CD4-positive, alpha-beta memory T cell (primary cell): ENCODE measurements around the gene SLC2A11. TPM values are rescaled to one million over a fixed set of nuclear protein-coding genes. Genes with fewer than 3 reads are reported as not detected.

Experiments
- CTCF ChIA-PET: fragments of 350-600 bp; sonication (Branson Sonifier 250); formaldehyde crosslinking; loops from one replicate; lab custom pipeline; 2021; ENCODE audit warnings: inconsistent platforms; ENCODE audit not compliant: partially characterized antibody; lab: Charles Lee
- POLR2A ChIA-PET: fragments of 350-600 bp; sonication (Branson Sonifier 250); formaldehyde crosslinking; loops from one replicate; lab custom pipeline; 2021; ENCODE audit not compliant: partially characterized antibody; lab: Charles Lee
- DNase-seq, 5 donors: peaks; one replicate each; pipeline versions ENCODE4 v3.0.0 to v3.0.0-alpha.2; 2020 to 2022; ENCODE audit warnings: mixed read lengths in 1 of 5
- H3K27ac ChIP-seq: one replicate; pipeline ENCODE4 v1.7.0; 2013; ENCODE audit warnings: low read depth, low read length
- H3K27me3 ChIP-seq: 2 replicates; pipeline ENCODE4 v1.7.0; 2013; ENCODE audit warnings: mild to moderate bottlenecking, low read length, moderate library complexity; ENCODE audit not compliant: insufficient read depth
- H3K36me3 ChIP-seq: 2 replicates; pipeline ENCODE4 v1.7.0; 2013; ENCODE audit warnings: mild to moderate bottlenecking, low read length, moderate library complexity; ENCODE audit not compliant: insufficient read depth
- H3K4me1 ChIP-seq: 2 replicates; pipeline ENCODE4 v1.7.0; 2013; ENCODE audit warnings: mild to moderate bottlenecking, low read length, moderate library complexity; ENCODE audit not compliant: insufficient read depth
- H3K4me3 ChIP-seq, 2 donors: one replicate each; pipeline ENCODE4 v1.7.0; 2013; ENCODE audit warnings: low read length in 2 of 2, mild to moderate bottlenecking in 1 of 2
- H3K9me3 ChIP-seq, 2 donors: one replicate each; pipeline ENCODE4 v1.7.0; 2013; ENCODE audit warnings: low read length in 2 of 2, control low read depth in 1 of 2; ENCODE audit not compliant: control insufficient read depth in 1 of 2
- H3K27ac Mint-ChIP-seq, 7 donors: one replicate each; pipeline ENCODE4 v1.8.0; 2020 to 2021; ENCODE audit warnings: mixed read lengths in 7 of 7, mild to moderate bottlenecking in 6 of 7, inconsistent platforms in 3 of 7, moderate library complexity in 3 of 7
- H3K27me3 Mint-ChIP-seq, 2 donors: one replicate each; pipeline ENCODE4 v1.8.0; 2020 to 2021; ENCODE audit warnings: mixed read lengths in 2 of 2
- H3K36me3 Mint-ChIP-seq, 2 donors: one replicate each; pipeline ENCODE4 v1.8.0; 2020 to 2021; ENCODE audit warnings: mixed read lengths in 2 of 2, inconsistent platforms in 1 of 2, mild to moderate bottlenecking in 1 of 2
- H3K4me1 Mint-ChIP-seq, 4 donors: one replicate each; pipeline ENCODE4 v1.8.0; 2020 to 2021; ENCODE audit warnings: mixed read lengths in 4 of 4, mild to moderate bottlenecking in 1 of 4
- H3K4me3 Mint-ChIP-seq, 8 donors: one replicate each; pipeline ENCODE4 v1.8.0; 2020 to 2021; ENCODE audit warnings: mixed read lengths in 8 of 8, mild to moderate bottlenecking in 7 of 8, moderate library complexity in 6 of 8, inconsistent platforms in 3 of 8
- H3K9me3 Mint-ChIP-seq, 8 donors: one replicate each; pipeline ENCODE4 v1.8.0; 2020 to 2021; ENCODE audit warnings: mixed read lengths in 8 of 8, mild to moderate bottlenecking in 5 of 8, inconsistent platforms in 3 of 8, moderate library complexity in 1 of 8
- intact Hi-C: fragments of 100-400 bp; cut with micrococcal nuclease; formaldehyde crosslinking; loops from one replicate; pipeline ENCODE4 v1.15.1; 2023
- polyA plus RNA-seq, 2 donors: library from polyadenylated mRNA; unstranded; fragments of 300-500 nt; fragmentation: Illumina TruSeq; gene quantifications; one replicate each; pipeline ENCODE4 v1.2.3, GENCODE V29; 2021
- total RNA-seq, 2 experiments: library from RNA; stranded (reverse); gene quantifications; one replicate each; pipeline ENCODE4 v1.2.3, GENCODE V29; 2021

Gene SLC2A11
- total and polyA plus RNA-seq, 4 experiments from 2014 or later = 3.9 to 27.2 (median 14.8) TPM

- no peak overlapping the region for H3K27ac ChIP-seq
- H3K36me3 ChIP-seq = peaks cover 50% of the 10 kb centered on the region
- H3K27me3 ChIP-seq = no peaks in the 10 kb centered on the region
- CTCF ChIA-PET = no interaction called here
- no peak overlapping the region for H3K27ac Mint-ChIP-seq
- H3K9me3 Mint-ChIP-seq = no peaks in the 10 kb centered on the region
- no peak for DNase-seq
- intact Hi-C loops = no loop called here
- H3K4me3 Mint-ChIP-seq = no peak overlapping the region
- no peaks in the 10 kb centered on the region for H3K9me3 ChIP-seq
- H3K36me3 Mint-ChIP-seq = peaks cover 47 to 63% of the 10 kb centered on the region in 2 donors
- H3K4me1 ChIP-seq = no peaks in the 10 kb centered on the region
- H3K4me1 Mint-ChIP-seq = peaks cover 5 to 15% (median 8%) of the 10 kb centered on the region in 4 donors
- POLR2A ChIA-PET = no interaction called here
- H3K4me3 ChIP-seq = no peak overlapping the region
- no peaks in the 10 kb centered on the region for H3K27me3 Mint-ChIP-seq
Observed at GRCh38 chr22:23827351-23827995, 30.2 kb upstream of the SLC2A11 start.

DNA sequence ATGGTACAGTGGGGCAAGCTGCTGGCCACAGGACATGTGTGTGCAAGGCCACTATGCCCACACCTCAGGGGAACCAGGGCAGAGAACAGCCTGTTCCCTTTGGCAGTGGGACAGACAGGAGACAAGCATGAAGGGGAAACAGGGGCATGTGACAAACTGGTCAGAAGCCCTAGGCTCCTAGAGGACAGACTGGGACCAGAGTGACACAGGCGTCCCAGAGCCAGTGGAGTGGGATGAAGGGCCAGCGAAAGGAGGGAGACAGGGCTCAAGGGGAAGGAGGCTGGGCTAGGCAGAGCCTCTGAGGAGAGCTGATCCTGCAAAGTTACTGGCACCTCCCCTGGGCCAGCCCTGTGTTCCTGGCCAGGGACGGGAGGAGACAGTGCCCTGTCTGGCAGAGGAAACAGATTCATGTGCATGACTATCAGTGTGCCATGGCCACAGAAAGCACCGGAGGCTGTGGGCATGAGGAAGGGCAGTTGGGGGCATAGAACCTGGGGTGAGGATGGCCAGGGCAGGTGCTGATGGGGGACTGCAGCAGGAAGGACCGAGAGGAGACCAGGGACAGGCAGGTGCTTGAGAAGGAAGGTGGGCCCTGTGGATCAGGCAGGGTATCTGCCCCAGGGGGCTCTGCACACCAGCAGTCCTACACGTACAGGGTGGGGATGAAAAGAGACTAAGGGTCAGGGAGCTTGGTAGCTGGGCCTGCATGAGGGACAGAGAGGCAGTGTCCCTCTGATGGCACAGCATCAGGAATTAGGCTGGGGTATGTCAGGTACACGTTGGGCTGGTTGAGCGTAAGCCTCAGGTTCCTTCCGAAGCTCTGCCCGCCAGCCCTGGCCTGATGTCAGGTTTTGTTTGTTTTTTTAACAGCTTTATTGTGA lies 28.6 kb upstream of the SLC2A11 start:
- H3K27ac Mint-ChIP-seq = peak overlapping the region in 6 of 7 donors; percentile 34 to 72 (median 60)
- no peak overlapping the region for H3K4me3 Mint-ChIP-seq
- H3K9me3 Mint-ChIP-seq = no peaks in the 10 kb centered on the region
- peaks cover 32 to 50% of the 10 kb centered on the region in 2 donors for H3K36me3 Mint-ChIP-seq
- H3K27me3 Mint-ChIP-seq = no peaks in the 10 kb centered on the region
- Histone ChIP-seq H3K4me1 (no peaks in the 10 kb centered on the region), H3K27ac (no peak overlapping the region), H3K9me3 (no peaks in the 10 kb centered on the region), H3K36me3 (peaks cover 41% of the 10 kb centered on the region), H3K4me3 (no peak overlapping the region), H3K27me3 (no peaks in the 10 kb centered on the region)
- intact Hi-C loops = no loop called here
- CTCF ChIA-PET = no interaction called here
- POLR2A ChIA-PET = interaction anchor here (1.0 kb wide), 1 partner anchor 28 kb away, joined by 4 read pairs; the partner anchor contains the start of gene SLC2A11
- DNase-seq = no peak
- peaks cover 5 to 15% (median 8%) of the 10 kb centered on the region in 4 donors for H3K4me1 Mint-ChIP-seq

GRCh38 chr22:23829845-23830372 lies 27.8 kb upstream of the SLC2A11 start:
- ChIA-PET CTCF (no interaction called here), POLR2A (interaction anchor here (1.0 kb wide), 1 partner anchor 27 kb away, joined by 4 read pairs; the partner anchor contains the start of gene SLC2A11)
- no peak for DNase-seq
- Histone ChIP-seq H3K27ac (no peak overlapping the region), H3K4me1 (no peaks in the 10 kb centered on the region), H3K4me3 (no peak overlapping the region), H3K27me3 (no peaks in the 10 kb centered on the region), H3K36me3 (peaks cover 32% of the 10 kb centered on the region), H3K9me3 (no peaks in the 10 kb centered on the region)
- Mint-ChIP-seq H3K4me1 (peaks cover 5 to 15% (median 8%) of the 10 kb centered on the region in 4 donors), H3K27ac (peak overlapping the region in 4 of 7 donors; percentile 49 to 82 (median 74)), H3K27me3 (no peaks in the 10 kb centered on the region), H3K9me3 (no peaks in the 10 kb centered on the region), H3K36me3 (peaks cover 30 to 49% of the 10 kb centered on the region in 2 donors), H3K4me3 (no peak overlapping the region)
- intact Hi-C loops = loop anchor here (10.0 kb wide), 1 partner anchor 135 kb away; the partner anchor contains the start of gene RGL4

GRCh38 chr22:23831261-23831660 lies 26.4 kb upstream of the SLC2A11 start:
- peaks cover 24 to 44% of the 10 kb centered on the region in 2 donors for H3K36me3 Mint-ChIP-seq
- Histone ChIP-seq H3K4me3 (no peak overlapping the region), H3K27me3 (no peaks in the 10 kb centered on the region), H3K4me1 (no peaks in the 10 kb centered on the region), H3K9me3 (no peaks in the 10 kb centered on the region), H3K27ac (no peak overlapping the region), H3K36me3 (peaks cover 25% of the 10 kb centered on the region)
- H3K4me1 Mint-ChIP-seq = peaks cover 0 to 11% (median 8%) of the 10 kb centered on the region in 4 donors
- H3K4me3 Mint-ChIP-seq = no peak overlapping the region
- POLR2A ChIA-PET = no interaction called here
- peak overlapping the region in 1 of 7 donors; percentile 36 for H3K27ac Mint-ChIP-seq
- intact Hi-C loops = loop anchor here (10.0 kb wide), 1 partner anchor 136 kb away; the partner anchor contains the start of gene RGL4
- H3K9me3 Mint-ChIP-seq = no peaks in the 10 kb centered on the region
- no peak for DNase-seq
- no peaks in the 10 kb centered on the region for H3K27me3 Mint-ChIP-seq
- CTCF ChIA-PET = interaction anchor here (1.3 kb wide), 1 partner anchor 18 kb away, joined by 3 read pairs; no protein-coding TSS in a partner anchor

DNA sequence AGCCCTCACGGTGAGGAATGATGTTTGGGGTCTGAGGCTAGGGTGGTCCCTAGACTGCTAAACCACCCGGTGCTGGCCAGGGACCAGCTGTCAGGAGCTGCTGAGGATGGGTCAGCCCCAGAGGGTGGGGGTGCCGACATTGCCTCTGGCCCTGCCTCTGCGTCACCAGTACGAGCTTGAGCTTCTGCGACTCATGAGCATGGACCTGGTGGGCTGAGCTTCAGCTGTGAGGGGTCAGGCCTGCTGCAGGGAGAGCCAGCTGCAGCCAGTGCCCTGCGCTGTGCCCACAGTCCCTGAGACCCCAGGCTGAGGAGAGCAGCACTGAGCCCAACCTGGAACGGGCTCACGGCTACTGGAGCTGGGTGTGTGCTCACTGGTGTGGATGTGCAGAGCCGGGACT lies 25.9 kb upstream of the SLC2A11 start:
- Histone ChIP-seq H3K9me3 (no peaks in the 10 kb centered on the region), H3K4me1 (no peaks in the 10 kb centered on the region), H3K4me3 (no peak overlapping the region), H3K27ac (no peak overlapping the region), H3K36me3 (peaks cover 20% of the 10 kb centered on the region), H3K27me3 (no peaks in the 10 kb centered on the region)
- H3K4me3 Mint-ChIP-seq = no peak overlapping the region
- ChIA-PET CTCF (interaction anchor here (1.2 to 1.3 kb wide), 2 partner anchors 17 to 18 kb away, joined by 3 read pairs; no protein-coding TSS in a partner anchor), POLR2A (no interaction called here)
- peaks cover 21 to 40% of the 10 kb centered on the region in 2 donors for H3K36me3 Mint-ChIP-seq
- intact Hi-C loops = loop anchor here (10.0 kb wide), 1 partner anchor 137 kb away; the partner anchor contains the start of gene RGL4
- no peaks in the 10 kb centered on the region for H3K27me3 Mint-ChIP-seq
- no peaks in the 10 kb centered on the region for H3K9me3 Mint-ChIP-seq
- DNase-seq = no peak
- H3K27ac Mint-ChIP-seq = no peak overlapping the region
- H3K4me1 Mint-ChIP-seq = peaks cover 0 to 11% (median 6%) of the 10 kb centered on the region in 4 donors

DNA sequence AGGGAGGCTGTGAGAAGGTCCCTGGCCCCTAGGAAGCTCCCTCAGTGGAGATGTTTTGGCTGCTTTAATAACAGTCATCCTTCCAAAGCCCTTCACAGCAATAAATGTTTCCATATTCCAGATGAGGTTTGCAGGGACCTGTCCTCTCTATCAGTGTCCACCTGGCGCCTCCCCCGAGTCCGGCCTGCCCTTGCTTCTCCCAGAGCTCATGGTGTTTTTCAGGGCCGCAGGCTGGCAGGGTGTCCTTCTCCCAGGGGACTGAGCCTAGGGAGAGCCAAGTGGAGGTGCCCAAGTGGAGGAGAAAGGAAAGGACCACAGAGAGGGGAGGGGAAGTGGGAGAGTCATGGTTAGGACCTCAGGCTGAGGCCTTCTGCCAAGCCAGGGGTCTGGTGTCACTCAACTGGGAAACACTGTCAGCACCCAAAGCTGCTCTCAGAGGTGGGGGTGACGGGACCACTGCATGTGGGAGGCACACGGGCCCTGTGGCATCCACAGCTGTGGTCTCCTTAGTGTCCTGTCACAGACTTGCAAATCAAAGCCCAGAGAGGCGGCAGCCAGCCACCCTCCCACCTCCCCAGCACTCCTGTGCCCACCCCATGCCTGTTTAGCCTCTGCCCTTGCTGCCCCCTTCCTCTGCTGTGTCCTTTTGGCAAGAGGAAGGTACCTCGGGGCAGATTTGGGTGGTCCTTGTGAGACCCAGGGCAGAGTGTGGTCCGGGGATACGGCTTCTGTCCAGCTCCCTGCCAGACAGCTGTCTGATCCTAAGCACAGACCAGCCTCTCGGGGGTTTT lies 25.3 kb upstream of the SLC2A11 start:
- H3K4me3 Mint-ChIP-seq = no peak overlapping the region
- H3K27me3 ChIP-seq = no peaks in the 10 kb centered on the region
- H3K9me3 Mint-ChIP-seq = no peaks in the 10 kb centered on the region
- intact Hi-C loops = loop anchor here (10.0 kb wide), 1 partner anchor 138 kb away; the partner anchor contains the start of gene RGL4
- no peaks in the 10 kb centered on the region for H3K27me3 Mint-ChIP-seq
- H3K36me3 ChIP-seq = peaks cover 14% of the 10 kb centered on the region
- no peaks in the 10 kb centered on the region for H3K4me1 ChIP-seq
- ChIA-PET POLR2A (no interaction called here), CTCF (interaction anchor here (1.2 to 1.3 kb wide), 2 partner anchors 17 to 18 kb away, joined by 3 read pairs; no protein-coding TSS in a partner anchor)
- H3K36me3 Mint-ChIP-seq = peaks cover 19 to 37% of the 10 kb centered on the region in 2 donors
- peak overlapping the region in 1 of 7 donors; percentile 73 for H3K27ac Mint-ChIP-seq
- H3K4me1 Mint-ChIP-seq = peaks cover 3 to 11% (median 7%) of the 10 kb centered on the region in 4 donors
- no peak overlapping the region for H3K27ac ChIP-seq
- DNase-seq = no peak
- H3K4me3 ChIP-seq = no peak overlapping the region
- no peaks in the 10 kb centered on the region for H3K9me3 ChIP-seq
